Measurements from ENCODE around the gene FAM186B.

FAM186B gene

GRCh38 chr12:49641748-49642369 is 36.4 kb upstream of the FAM186B start:
- H3K36me3 ChIP-seq (ENCODE audit: control insufficient read depth in 2 of 2, insufficient read depth in 1 of 2, low read length in 2 of 2): peaks cover 4 to 55% of the 10 kb centered on the region in 2 experiments; a peak in 1 of 3 replicates
- H3K4me3 ChIP-seq (ENCODE audit: low read depth, low read length): no peak overlapping the region
- CTCF ChIA-PET: interaction anchor here (0.6 to 1.5 kb wide), 5 partner anchors 33 to 224 kb away, joined by 3 to 4 read pairs (median 3); partner anchors contain the start of gene TMBIM6
- no peaks in the 10 kb centered on the region for H3K9me3 ChIP-seq (ENCODE audit: control insufficient read depth, insufficient read depth, low read depth, low read length)
- POLR2A ChIA-PET: interaction anchor here (1.2 kb wide), 1 partner anchor 76 kb away, joined by 3 read pairs; no protein-coding TSS in a partner anchor
- H3K4me1 ChIP-seq (ENCODE audit: control insufficient read depth, insufficient read depth, low read length): no peaks in the 10 kb centered on the region; the same call in 1 of the 2 replicates
- TF ChIP-seq ZNF514 (tag by site-specific recombination; IDR thresholded peaks at IDR 0.05) (no peak), ZNF121 (tag by site-specific recombination; IDR thresholded peaks at IDR 0.05) (no peak)
- H3K27ac ChIP-seq (ENCODE audit: extremely low read depth, low read depth, low read length): no peak overlapping the region

- ChIA-PET POLR2A (interaction anchor here (0.9 to 1.7 kb wide), 4 partner anchors 14 to 104 kb away, joined by 3 to 8 read pairs (median 4); partner anchors contain the start of genes PRPF40B and TMBIM6), CTCF (interaction anchor here (0.5 to 5.1 kb wide), 27 partner anchors 9 to 1871 kb away, joined by 3 to 48 read pairs (median 4); partner anchors contain the start of genes FMNL3, PRPF40B and TMBIM6)
- H3K4me1 ChIP-seq (ENCODE audit: control insufficient read depth, insufficient read depth, low read length): no peaks in the 10 kb centered on the region; the same call in 1 of the 2 replicates
- no peaks in the 10 kb centered on the region for H3K9me3 ChIP-seq (ENCODE audit: control insufficient read depth, insufficient read depth, low read depth, low read length)
- H3K36me3 ChIP-seq (ENCODE audit: control insufficient read depth in 2 of 2, insufficient read depth in 1 of 2, low read length in 2 of 2): peaks cover 4 to 26% of the 10 kb centered on the region in 2 experiments; a peak in 1 of 3 replicates
- H3K27ac ChIP-seq (ENCODE audit: extremely low read depth, low read depth, low read length): no peak overlapping the region
- H3K4me3 ChIP-seq (ENCODE audit: low read depth, low read length): no peak overlapping the region
- peak; percentile 61 for TF ChIP-seq GLIS1 (tag by site-specific recombination; IDR thresholded peaks at IDR 0.05)
- TF ChIP-seq ZFP37 (tag by site-specific recombination; IDR thresholded peaks at IDR 0.05): no peak
- TF ChIP-seq ZNF654 (tag by site-specific recombination; IDR thresholded peaks at IDR 0.05; ENCODE audit: low read depth): peak; percentile 85
- peak; percentile 41; the same call in 1 of the 2 replicates for TF ChIP-seq PATZ1 (tag by site-specific recombination; IDR thresholded peaks at IDR 0.05)
- TF ChIP-seq ZNF366 (tag by site-specific recombination; conservative IDR thresholded peaks at IDR 0.05): no peak; the same call in 1 of the 2 replicates
- TF ChIP-seq ZNF792 (tag by site-specific recombination; IDR thresholded peaks at IDR 0.05): 0 out of 2 replicates have a peak, but pooled peaks have one; percentile 47
- TF ChIP-seq ZNF660 (tag by site-specific recombination; IDR thresholded peaks at IDR 0.05): peak; percentile 26; the same call in 1 of the 2 replicates
- TF ChIP-seq ZNF530 (tag by site-specific recombination; IDR thresholded peaks at IDR 0.05; ENCODE audit: low read depth): no peak
- peak; percentile 75 for TF ChIP-seq PRDM10 (tag by site-specific recombination; IDR thresholded peaks at IDR 0.05)
- TF ChIP-seq ZSCAN16 (tag by site-specific recombination; IDR thresholded peaks at IDR 0.05): no peak
- TF ChIP-seq ZNF391 (tag by site-specific recombination; IDR thresholded peaks at IDR 0.05; ENCODE audit: borderline replicate concordance, low read depth): no peak
- no peak for TF ChIP-seq ZNF529 (tag by site-specific recombination; IDR thresholded peaks at IDR 0.05; ENCODE audit: insufficient replicate concordance)
- TF ChIP-seq CTCF (tag by site-specific recombination; IDR thresholded peaks at IDR 0.05): peak; percentile 79
- TF ChIP-seq ZNF132 (tag by site-specific recombination; IDR thresholded peaks at IDR 0.05; ENCODE audit: borderline replicate concordance): no peak
- no peak for TF ChIP-seq ZNF324 (tag by site-specific recombination; IDR thresholded peaks at IDR 0.05)
- TF ChIP-seq ZNF830 (tag by site-specific recombination; IDR thresholded peaks at IDR 0.05; ENCODE audit: low read depth): no peak
- TF ChIP-seq REPIN1 (tag by site-specific recombination; IDR thresholded peaks at IDR 0.05; ENCODE audit: low read depth): no peak
- peak; percentile 82 for TF ChIP-seq ZBTB17 (tag by site-specific recombination; IDR thresholded peaks at IDR 0.05)
- TF ChIP-seq ZNF184 (tag by site-specific recombination; IDR thresholded peaks at IDR 0.05): no peak
- 0 out of 2 replicates have a peak, but pooled peaks have one; percentile 52 for TF ChIP-seq ZNF2 (tag by site-specific recombination; IDR thresholded peaks at IDR 0.05)
Observed at GRCh38 chr12:49636979-49637755, 31.7 kb upstream of the FAM186B start.

Measured in HEK293 (cell line).